ENCODE measurements around the gene KRTAP10-10.
"Not testable (repeated sequence)": the region's sequence is repeated elsewhere in the genome, so short reads cannot be mapped to it uniquely, and the experiment has no call there.

KRTAP10-10 gene

GRCh38 chr21:44596068-44596725 lies 41.0 kb upstream of the KRTAP10-10 start:
- FAIRE-seq (no peak), DNase-seq (ENCODE audit: insufficient read length) (no peak)
- no peak for TF ChIP-seq TAF1 (IDR thresholded peaks at IDR 0.05; ENCODE audit: borderline replicate concordance, low read depth, low read length)
- no peak for TF ChIP-seq POLR2A (IDR thresholded peaks at IDR 0.05; ENCODE audit: low read depth, low read length)
- TF ChIP-seq POLR2AphosphoS5 (IDR thresholded peaks at IDR 0.05; ENCODE audit: low read depth, low read length), result no peak

GRCh38 chr21:44598061-44598460 lies 39.1 kb upstream of the KRTAP10-10 start:
- no peak for DNase-seq (ENCODE audit: insufficient read length)

GRCh38 chr21:44599264-44600029 lies 37.7 kb upstream of the KRTAP10-10 start:
- no peak for DNase-seq (ENCODE audit: insufficient read length)
- TF ChIP-seq POLR2AphosphoS5 (IDR thresholded peaks at IDR 0.05; ENCODE audit: low read depth, low read length) (no peak), TAF1 (IDR thresholded peaks at IDR 0.05; ENCODE audit: borderline replicate concordance, low read depth, low read length) (no peak), POLR2A (IDR thresholded peaks at IDR 0.05; ENCODE audit: low read depth, low read length) (no peak)
- FAIRE-seq, result no peak

More at GRCh38 chr21:44598061-44598460, 39.1 kb upstream of the KRTAP10-10 start:
- FAIRE-seq, result no peak
- TF ChIP-seq TAF1 (IDR thresholded peaks at IDR 0.05; ENCODE audit: borderline replicate concordance, low read depth, low read length), result no peak

DNA sequence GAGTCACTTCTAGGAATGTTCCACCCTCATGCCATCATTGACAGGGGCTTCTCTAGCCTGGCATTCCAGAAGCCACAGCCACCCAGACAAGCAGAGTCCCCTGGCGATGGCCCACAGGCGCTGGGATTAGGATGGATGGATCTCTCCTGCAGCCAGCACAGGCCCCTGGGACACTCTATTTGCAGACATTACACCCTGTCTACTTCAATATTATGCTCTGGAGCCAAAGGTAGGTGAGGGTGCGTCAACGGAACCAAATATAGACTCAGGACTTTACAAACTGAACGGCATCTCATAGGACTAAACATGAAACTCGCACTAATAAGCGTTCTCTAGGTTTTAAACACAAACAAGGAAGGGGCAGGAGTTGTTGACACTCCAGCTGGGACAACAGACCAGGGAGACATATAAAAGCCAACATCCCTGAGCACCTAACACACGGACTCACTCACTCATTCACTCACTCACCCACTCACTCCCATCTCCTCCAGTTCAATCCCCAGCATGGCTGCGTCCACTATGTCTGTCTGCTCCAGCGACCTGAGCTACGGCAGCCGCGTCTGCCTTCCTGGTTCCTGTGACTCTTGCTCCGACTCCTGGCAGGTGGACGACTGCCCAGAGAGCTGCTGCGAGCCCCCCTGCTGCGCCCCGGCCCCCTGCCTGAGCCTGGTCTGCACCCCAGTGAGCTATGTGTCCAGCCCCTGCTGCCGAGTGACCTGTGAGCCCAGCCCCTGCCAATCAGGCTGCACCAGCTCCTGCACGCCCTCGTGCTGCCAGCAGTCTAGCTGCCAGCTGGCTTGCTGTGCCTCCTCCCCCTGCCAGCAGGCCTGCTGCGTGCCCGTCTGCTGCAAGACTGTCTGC lies 36.8 kb upstream of the KRTAP10-10 start, which contains the start of gene KRTAP10-7:
TSS of gene KRTAP10-7 (plus strand) at position 480 of the 861 bp plus-strand sequence. CDS start at position 505, 25 bp downstream.
- FAIRE-seq; DNase-seq (ENCODE audit: insufficient read length): not testable (repeated sequence)

DNA sequence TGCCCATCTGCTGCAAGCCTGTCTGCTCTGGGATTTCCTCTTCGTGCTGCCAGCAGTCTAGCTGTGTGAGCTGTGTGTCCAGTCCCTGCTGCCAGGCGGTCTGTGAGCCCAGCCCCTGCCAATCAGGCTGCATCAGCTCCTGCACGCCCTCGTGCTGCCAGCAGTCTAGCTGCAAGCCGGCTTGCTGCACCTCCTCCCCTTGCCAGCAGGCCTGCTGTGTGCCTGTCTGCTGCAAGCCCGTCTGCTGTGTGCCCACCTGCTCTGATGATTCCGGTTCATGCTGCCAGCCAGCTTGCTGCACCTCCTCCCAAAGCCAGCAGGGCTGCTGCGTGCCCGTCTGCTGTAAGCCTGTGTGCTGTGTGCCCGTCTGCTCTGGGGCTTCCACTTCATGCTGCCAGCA lies 36.1 kb upstream of the KRTAP10-10 start:
- not testable (repeated sequence) for FAIRE-seq; DNase-seq (ENCODE audit: insufficient read length)

DNA sequence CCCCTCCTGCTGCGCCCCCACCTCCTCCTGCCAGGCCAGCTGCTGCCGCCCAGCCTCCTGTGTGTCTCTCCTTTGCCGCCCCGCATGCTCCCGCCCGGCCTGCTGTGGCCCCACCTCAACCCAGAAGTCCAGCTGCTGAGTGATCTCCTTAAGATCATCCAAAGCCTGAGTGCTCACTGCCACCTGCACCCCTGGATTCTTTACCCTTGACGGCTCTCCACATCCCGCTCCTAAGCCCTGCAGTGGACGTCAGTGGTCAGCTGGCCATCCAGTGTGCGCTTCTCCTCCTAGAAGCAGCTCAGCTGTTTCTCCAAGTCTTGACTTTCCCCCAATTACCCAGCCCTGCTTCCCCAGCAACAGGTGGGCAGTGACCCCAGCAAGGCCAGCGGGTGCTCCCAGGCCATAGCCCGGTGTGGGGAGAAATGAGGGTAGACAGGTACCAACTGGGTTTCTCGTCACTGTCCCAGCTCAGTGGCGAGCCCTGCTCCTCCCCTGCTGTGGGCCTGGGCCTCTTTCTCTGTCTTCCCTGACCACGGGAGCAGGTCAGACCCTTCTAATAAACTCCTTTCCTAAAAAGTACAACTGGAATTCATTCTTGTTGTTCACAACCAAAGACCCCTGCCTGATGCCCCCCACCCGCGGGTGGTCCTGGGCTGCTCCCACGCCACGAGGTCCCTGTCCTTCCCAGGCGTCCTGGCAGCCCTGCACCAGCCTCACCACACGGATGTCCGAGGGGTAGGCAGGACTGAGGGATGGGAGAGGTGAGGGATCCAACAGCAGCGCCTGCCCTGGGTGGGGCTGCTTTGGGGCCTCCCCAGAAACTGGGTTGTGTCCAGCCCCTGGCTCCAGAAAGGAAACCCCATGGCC lies 35.3 kb upstream of the KRTAP10-10 start:
- TF ChIP-seq TAF1 (IDR thresholded peaks at IDR 0.05; ENCODE audit: borderline replicate concordance, low read depth, low read length) (no peak), POLR2A (IDR thresholded peaks at IDR 0.05; ENCODE audit: low read depth, low read length) (no peak), POLR2AphosphoS5 (IDR thresholded peaks at IDR 0.05; ENCODE audit: low read depth, low read length) (no peak)
- FAIRE-seq, result no peak
- no peak for DNase-seq (ENCODE audit: insufficient read length)

GRCh38 chr21:44602463-44602850 lies 34.7 kb upstream of the KRTAP10-10 start:
- DNase-seq (ENCODE audit: insufficient read length), result no peak
- TF ChIP-seq POLR2A (IDR thresholded peaks at IDR 0.05; ENCODE audit: low read depth, low read length), result no peak
- TF ChIP-seq POLR2AphosphoS5 (IDR thresholded peaks at IDR 0.05; ENCODE audit: low read depth, low read length), result no peak
- TF ChIP-seq TAF1 (IDR thresholded peaks at IDR 0.05; ENCODE audit: borderline replicate concordance, low read depth, low read length), result no peak
- FAIRE-seq, result no peak

DNA sequence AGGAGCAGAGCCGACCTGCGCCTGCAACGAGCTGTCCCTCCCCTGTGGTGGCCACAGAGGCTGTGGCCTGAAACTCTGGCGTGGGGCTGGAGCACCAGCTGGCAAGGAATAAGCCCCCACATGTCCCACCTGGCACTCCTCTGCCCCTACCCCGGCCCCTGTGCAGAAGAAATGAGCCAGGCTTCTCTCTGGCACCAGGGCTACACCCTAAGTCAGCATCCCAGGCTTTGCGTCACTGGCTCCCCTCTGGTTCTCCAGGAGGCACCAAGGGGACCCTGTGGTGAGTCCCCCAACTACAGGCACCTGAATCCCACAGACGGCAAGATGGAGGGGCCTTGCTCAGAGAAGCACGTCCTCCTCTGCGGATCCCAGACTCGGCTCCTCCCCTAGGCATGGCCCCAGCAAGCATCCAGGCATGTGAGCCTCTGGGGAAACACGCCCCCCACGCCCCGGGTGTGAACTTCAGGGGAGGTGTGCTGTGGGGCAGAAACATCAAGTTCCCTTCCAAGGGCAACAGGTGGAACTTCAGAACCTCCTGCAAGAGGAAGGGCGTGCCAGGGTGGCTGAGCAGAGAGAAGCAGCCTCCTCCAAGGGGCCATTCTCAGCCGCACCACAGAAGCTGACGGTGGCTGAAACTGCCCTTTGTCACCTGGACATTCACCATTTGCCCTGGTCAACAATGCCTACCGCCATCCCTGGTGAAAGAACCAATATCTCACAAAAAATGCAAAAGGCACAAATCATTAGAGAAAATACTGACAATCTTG lies 33.9 kb upstream of the KRTAP10-10 start:
- TF ChIP-seq POLR2AphosphoS5 (IDR thresholded peaks at IDR 0.05; ENCODE audit: low read depth, low read length) (no peak), TAF1 (IDR thresholded peaks at IDR 0.05; ENCODE audit: borderline replicate concordance, low read depth, low read length) (no peak), POLR2A (IDR thresholded peaks at IDR 0.05; ENCODE audit: low read depth, low read length) (no peak)
- no peak for FAIRE-seq
- no peak for DNase-seq (ENCODE audit: insufficient read length)

DNA sequence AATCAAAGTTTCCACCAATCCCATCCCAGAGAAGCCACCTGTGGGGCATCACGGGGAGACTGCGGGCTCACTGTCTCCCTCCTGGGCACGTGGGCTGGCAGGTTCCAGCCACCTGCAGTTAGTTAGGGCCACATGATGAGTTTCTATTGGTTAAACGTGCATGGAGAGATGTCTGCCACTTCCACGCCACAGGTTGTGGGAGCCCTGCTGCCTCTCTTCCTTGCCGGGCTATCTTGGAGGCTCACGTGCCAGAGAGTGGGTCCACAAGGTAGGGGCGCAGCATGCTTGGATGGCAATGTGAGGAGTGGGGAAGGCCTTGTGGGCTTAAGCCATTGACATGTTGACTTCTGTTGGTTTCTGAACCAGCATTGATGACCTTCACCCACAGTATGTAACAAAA lies 33.2 kb upstream of the KRTAP10-10 start:
- DNase-seq (ENCODE audit: insufficient read length), result no peak
- TF ChIP-seq POLR2A (IDR thresholded peaks at IDR 0.05; ENCODE audit: low read depth, low read length), result no peak
- no peak for TF ChIP-seq TAF1 (IDR thresholded peaks at IDR 0.05; ENCODE audit: borderline replicate concordance, low read depth, low read length)
- no peak for TF ChIP-seq POLR2AphosphoS5 (IDR thresholded peaks at IDR 0.05; ENCODE audit: low read depth, low read length)
- no peak for FAIRE-seq

DNA sequence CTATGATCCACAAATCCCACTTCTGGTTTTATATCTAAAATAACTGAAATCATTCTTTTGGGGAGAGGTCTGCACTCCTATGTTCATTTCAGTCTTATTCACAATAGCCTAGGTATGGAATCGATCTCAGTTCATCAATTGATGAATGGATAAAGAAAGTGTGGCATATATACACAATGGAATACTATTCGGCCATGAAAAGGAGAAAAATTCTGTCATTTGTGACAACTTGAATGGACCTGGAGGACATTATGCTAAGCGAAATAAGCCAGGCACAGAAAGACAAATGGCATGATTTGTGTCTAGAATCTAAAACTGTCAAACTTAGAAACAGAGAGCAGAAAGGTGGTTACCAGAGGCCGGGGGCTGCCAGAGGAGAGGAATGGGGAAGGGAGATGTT lies 30.7 kb upstream of the KRTAP10-10 start:
- no peak for TF ChIP-seq TAF1 (IDR thresholded peaks at IDR 0.05; ENCODE audit: borderline replicate concordance, low read depth, low read length)
- no peak for TF ChIP-seq POLR2AphosphoS5 (IDR thresholded peaks at IDR 0.05; ENCODE audit: low read depth, low read length)
- TF ChIP-seq POLR2A (IDR thresholded peaks at IDR 0.05; ENCODE audit: low read depth, low read length), result no peak
- FAIRE-seq, result no peak

More for the DNA sequence above, 30.7 kb upstream of the KRTAP10-10 start:
- no peak for DNase-seq (ENCODE audit: insufficient read length)

Measured in GM12892 (cell line).